Fibroblast of villous mesenchyme (primary cell): ENCODE data around the gene SHROOM1. TPM values are rescaled to one million over a fixed set of nuclear protein-coding genes. Genes with fewer than 3 reads are reported as not detected.

Experiments used
- DNase-seq: peaks from one replicate; pipeline ENCODE4 v3.0.0-alpha.2; 2010; ENCODE audit warnings: low read depth
- H3K4me3 ChIP-seq: 2 replicates; pipeline ENCODE4 v1.5.1; 2011; ENCODE audit warnings: low read depth, mild to moderate bottlenecking, low read length
- total RNA-seq: library from RNA; depleted of rRNA; stranded (reverse); fragments of >200 nt; gene quantifications from 2 replicates; pipeline ENCODE4 v1.2.3, GENCODE V29; 2012
- TF ChIP-seq, protein P1 (sequence below): IDR thresholded peaks from 2 replicates; pipeline ENCODE4 v1.5.1; 2012; ENCODE audit warnings: low read depth, mild to moderate bottlenecking, low read length; ENCODE audit not compliant: insufficient read depth

The SHROOM1 gene
- total RNA-seq, 1 donor = 6.5 TPM

GRCh38 chr5:132820162-132820754 is 10.2 kb downstream of the SHROOM1 start:
- DNase-seq = peak; percentile 91
- TF ChIP-seq, protein P1, sequence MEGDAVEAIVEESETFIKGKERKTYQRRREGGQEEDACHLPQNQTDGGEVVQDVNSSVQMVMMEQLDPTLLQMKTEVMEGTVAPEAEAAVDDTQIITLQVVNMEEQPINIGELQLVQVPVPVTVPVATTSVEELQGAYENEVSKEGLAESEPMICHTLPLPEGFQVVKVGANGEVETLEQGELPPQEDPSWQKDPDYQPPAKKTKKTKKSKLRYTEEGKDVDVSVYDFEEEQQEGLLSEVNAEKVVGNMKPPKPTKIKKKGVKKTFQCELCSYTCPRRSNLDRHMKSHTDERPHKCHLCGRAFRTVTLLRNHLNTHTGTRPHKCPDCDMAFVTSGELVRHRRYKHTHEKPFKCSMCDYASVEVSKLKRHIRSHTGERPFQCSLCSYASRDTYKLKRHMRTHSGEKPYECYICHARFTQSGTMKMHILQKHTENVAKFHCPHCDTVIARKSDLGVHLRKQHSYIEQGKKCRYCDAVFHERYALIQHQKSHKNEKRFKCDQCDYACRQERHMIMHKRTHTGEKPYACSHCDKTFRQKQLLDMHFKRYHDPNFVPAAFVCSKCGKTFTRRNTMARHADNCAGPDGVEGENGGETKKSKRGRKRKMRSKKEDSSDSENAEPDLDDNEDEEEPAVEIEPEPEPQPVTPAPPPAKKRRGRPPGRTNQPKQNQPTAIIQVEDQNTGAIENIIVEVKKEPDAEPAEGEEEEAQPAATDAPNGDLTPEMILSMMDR = peak; percentile 88
- H3K4me3 ChIP-seq = no peak overlapping the region

- no peak for DNase-seq
- H3K4me3 ChIP-seq = no peak overlapping the region
- TF ChIP-seq, protein P1 = no peak
Measured at GRCh38 chr5:132819468-132819867, 11.0 kb downstream of the SHROOM1 start.

DNA sequence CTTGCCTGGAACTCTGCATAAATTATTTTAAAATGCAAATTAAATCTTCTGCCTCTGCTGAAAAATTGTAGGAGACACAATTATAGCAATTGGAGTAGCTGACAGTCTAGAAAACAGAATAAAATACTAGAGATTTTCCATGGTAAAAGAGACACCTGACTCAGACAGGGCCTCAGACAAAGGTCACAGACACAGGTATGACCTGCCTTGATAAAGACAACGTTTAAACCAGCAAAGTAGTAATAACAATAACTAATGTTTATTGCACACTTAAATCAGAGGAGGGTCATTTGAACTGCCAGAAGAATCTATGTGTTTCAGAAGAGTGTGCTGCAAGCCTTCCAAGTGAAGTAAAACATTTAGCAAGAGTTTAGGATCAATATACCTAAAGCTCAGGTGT is 13.4 kb downstream of the SHROOM1 start:
- TF ChIP-seq, protein P1 = no peak
- H3K4me3 ChIP-seq = no peak overlapping the region
- DNase-seq = no peak

- TF ChIP-seq, protein P1 = no peak
- peak; percentile 23 for DNase-seq
- no peak overlapping the region for H3K4me3 ChIP-seq
Measured at GRCh38 chr5:132816554-132816953, 13.9 kb downstream of the SHROOM1 start.

DNA sequence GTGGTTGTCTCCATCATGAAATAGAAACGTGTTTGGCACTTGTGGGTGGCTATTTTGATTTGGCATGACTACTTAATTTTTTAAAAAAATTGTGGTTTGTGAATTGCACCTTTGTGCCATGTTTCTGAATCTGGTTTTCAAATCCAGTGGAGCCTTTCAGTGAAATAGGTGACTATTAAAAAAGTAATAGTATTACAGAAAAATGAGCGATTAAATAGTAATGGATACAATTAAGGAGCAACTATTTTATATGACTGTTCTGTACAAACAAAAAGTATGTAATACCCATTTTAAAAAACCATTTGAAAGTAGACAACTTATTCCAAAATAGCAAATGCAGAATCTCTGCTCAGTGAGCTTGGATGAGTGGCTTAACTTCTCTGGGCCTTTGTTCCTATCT is 14.4 kb downstream of the SHROOM1 start:
- no peak overlapping the region for H3K4me3 ChIP-seq
- no peak for DNase-seq

DNA sequence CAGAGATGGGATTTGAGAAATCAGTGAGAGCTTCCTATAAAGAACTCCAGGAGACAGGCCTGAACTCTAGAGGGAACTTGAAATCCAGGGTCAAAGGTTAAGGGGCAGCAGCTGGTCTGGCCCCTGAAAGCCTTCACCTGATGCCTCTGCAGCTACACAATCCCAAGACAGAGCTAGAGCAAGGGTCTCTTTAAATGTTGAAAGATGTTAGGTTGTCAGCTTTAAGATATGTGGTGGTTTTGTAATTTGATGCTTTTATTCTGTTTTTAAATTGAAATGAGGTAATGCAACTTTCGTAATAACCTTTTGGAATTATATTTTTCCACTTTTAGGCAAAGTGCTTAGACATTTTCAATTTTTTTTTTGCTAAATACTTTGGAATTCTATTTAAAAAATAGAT is 15.0 kb downstream of the SHROOM1 start:
- TF ChIP-seq, protein P1 = no peak
- H3K4me3 ChIP-seq = no peak overlapping the region
- DNase-seq = peak; percentile 33

More for the DNA sequence above, 14.4 kb downstream of the SHROOM1 start:
- TF ChIP-seq, protein P1 = no peak

DNA sequence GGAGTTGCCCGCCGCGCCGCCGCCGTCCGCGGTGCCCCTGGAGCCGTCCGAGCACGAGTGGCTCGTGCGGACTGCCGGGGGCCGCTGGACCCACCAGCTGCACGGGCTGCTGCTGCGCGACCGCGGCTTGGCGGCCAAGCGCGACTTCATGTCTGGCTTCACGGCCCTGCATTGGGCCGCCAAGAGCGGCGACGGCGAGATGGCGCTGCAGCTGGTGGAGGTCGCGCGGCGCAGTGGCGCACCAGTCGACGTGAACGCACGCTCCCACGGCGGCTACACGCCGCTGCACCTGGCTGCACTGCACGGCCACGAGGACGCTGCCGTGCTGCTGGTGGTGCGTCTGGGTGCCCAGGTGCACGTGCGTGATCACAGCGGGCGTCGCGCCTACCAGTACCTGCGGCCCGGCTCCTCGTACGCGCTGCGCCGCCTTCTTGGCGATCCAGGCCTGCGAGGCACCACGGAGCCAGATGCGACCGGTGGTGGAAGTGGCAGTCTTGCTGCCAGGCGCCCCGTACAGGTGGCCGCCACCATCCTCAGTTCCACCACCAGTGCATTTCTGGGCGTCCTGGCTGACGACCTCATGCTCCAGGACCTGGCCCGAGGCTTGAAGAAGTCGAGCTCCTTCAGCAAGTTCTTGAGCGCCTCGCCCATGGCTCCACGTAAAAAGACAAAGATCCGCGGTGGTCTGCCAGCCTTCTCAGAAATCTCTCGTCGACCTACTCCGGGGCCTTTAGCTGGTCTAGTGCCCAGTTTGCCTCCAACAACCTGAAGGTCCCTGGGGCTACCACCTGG is 15.7 kb downstream of the SHROOM1 start:
- H3K4me3 ChIP-seq = no peak overlapping the region
- TF ChIP-seq, protein P1 = no peak
- no peak for DNase-seq
